Measurements from ENCODE around the gene HIPK2. TPM values are rescaled to one million over a fixed set of nuclear protein-coding genes. Genes with fewer than 3 reads are reported as not detected.

Gene HIPK2
- total and polyA plus RNA-seq, 2 of the 4 experiments (the other 2 are of a cell fraction), result 22.0 to 27.1 TPM

DNA sequence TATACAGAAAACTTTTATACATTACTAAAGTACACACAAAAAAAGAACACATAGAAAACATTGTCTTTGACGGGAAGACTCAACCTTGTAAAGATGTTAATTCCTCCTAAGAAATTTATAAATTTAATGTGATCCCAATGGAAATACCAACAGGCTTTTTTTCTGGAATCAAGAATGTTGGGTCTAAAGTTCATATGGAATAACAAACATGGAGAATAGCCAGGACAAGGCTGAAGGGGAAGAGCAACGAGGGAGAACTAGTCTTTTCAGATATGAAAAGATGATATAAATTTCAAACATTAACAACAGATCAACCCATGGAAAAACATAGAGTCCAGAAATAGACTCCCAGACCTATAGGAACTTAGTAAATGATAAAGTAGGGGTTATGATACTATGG is 19.8 kb downstream of the HIPK2 start:
- Histone ChIP-seq H4K5ac (ENCODE audit: low read depth, low read length) (no peak overlapping the region), H3K4ac (ENCODE audit: low read depth, low read length) (no peak overlapping the region), H3K79me1 (ENCODE audit: low read depth in 1 of 2, low read length in 2 of 2) (peaks cover 38 to 73% of the 10 kb centered on the region in 2 experiments), H2BK20ac (ENCODE audit: low read depth, low read length) (no peak overlapping the region), H2AFZ (replicated peaks; ENCODE audit: low read length, poor library complexity) (no peak overlapping the region), H3K9ac (ENCODE audit: low read depth, low read length) (no peak overlapping the region), H3K9me3 (ENCODE audit: control insufficient read depth, insufficient read depth, low read length) (no peaks in the 10 kb centered on the region), H3K36me3 (ENCODE audit: control insufficient read depth, insufficient read depth, low read length) (peaks cover 19% of the 10 kb centered on the region), H3K14ac (replicated peaks; ENCODE audit: low read depth, low read length) (no peak overlapping the region), H4K91ac (ENCODE audit: insufficient read depth, low read depth, low read length) (no peak overlapping the region), H2AK9ac (replicated peaks; ENCODE audit: low read depth, low read length, poor library complexity) (no peak overlapping the region), H3K9me1 (ENCODE audit: insufficient read depth, low read length) (peaks cover 50% of the 10 kb centered on the region), H3K4me3 (ENCODE audit: insufficient read depth, low read depth, low read length) (no peak overlapping the region), H2BK5ac (ENCODE audit: low read depth, low read length, poor library complexity, severe bottlenecking) (no peak overlapping the region), H3K18ac (ENCODE audit: low read depth, low read length) (no peak overlapping the region), H2BK15ac (ENCODE audit: low read depth, low read length) (no peak overlapping the region), H4K8ac (ENCODE audit: low read depth in 2 of 2, low read length in 2 of 2) (no peak overlapping the region), H3K27me3 (ENCODE audit: control insufficient read depth, insufficient read depth, low read length) (no peaks in the 10 kb centered on the region), H3K4me1 (ENCODE audit: control insufficient read depth, insufficient read depth, low read length) (peaks cover 39% of the 10 kb centered on the region), H3K27ac (ENCODE audit: insufficient read depth, low read length) (no peak overlapping the region), H3K23ac (ENCODE audit: low read depth, low read length) (no peak overlapping the region), H4K20me1 (ENCODE audit: insufficient read depth, low read length) (peaks cover 96% of the 10 kb centered on the region), H3K4me2 (ENCODE audit: low read depth, low read length) (no peak overlapping the region), H2BK120ac (ENCODE audit: low read depth, low read length) (no peak overlapping the region), H2AK5ac (ENCODE audit: low read depth, low read length) (no peak overlapping the region), H3K56ac (ENCODE audit: extremely low read depth, insufficient read depth, low read length) (no peak overlapping the region)
- intact Hi-C loops (cut with micrococcal nuclease), result no loop called here
- TF ChIP-seq POLR2A (IDR thresholded peaks at IDR 0.05; ENCODE audit: low read depth, low read length) (no peak), FOS (IDR thresholded peaks at IDR 0.05; ENCODE audit: low read depth, low read length) (no peak)
- TF ChIP-seq, protein P1, sequence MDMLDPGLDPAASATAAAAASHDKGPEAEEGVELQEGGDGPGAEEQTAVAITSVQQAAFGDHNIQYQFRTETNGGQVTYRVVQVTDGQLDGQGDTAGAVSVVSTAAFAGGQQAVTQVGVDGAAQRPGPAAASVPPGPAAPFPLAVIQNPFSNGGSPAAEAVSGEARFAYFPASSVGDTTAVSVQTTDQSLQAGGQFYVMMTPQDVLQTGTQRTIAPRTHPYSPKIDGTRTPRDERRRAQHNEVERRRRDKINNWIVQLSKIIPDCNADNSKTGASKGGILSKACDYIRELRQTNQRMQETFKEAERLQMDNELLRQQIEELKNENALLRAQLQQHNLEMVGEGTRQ (IDR thresholded peaks at IDR 0.05; ENCODE audit: low read depth, low read length), result no peak
- ChIA-PET CTCF (no interaction called here), POLR2A (ENCODE audit: unreplicated experiment) (interaction anchor here (0.5 kb wide), 1 partner anchor 300 kb away, joined by 5 read pairs; no protein-coding TSS in a partner anchor)
- no peak for ATAC-seq (ENCODE audit: low read depth)
- in situ Hi-C loops (cut with MboI; ENCODE audit: low sequenced_read_pairs), result no loop called here
- BruUV-seq (replicated peaks), result no TSS peak
- dilution Hi-C loops (cut with HindIII; ENCODE audit: low sequenced_read_pairs, unreplicated experiment), result no loop called here
- no peak for DNase-seq
- no CpG with 5 or more reads among the region's 2 CpGs for WGBS, 2 experiments (ENCODE audit: extremely low coverage in 2 of 2, insufficient read length in 1 of 2)

Data from IMR-90 (cell line).